ENCODE results near the gene LHFPL3.

The LHFPL3 gene

GRCh38 chr7:104926601-104927041, 598.2 kb downstream of the LHFPL3 start:
- Histone ChIP-seq H3K4me1 (ENCODE audit: control insufficient read depth, low read length) (peaks cover 20% of the 10 kb centered on the region), H3K27me3 (ENCODE audit: control insufficient read depth, low read length) (no peaks in the 10 kb centered on the region), H3K9me3 (ENCODE audit: control insufficient read depth, insufficient read depth, low read length) (no peaks in the 10 kb centered on the region), H3K36me3 (ENCODE audit: control insufficient read depth, low read length) (no peaks in the 10 kb centered on the region), H3K4me3 (ENCODE audit: low read length) (no peak overlapping the region), H3F3A (ENCODE audit: control insufficient read depth, insufficient read depth) (no peaks in the 10 kb centered on the region), H3K27ac (ENCODE audit: low read depth, low read length) (no peak overlapping the region), H3K79me2 (ENCODE audit: control insufficient read depth, low read length) (no peaks in the 10 kb centered on the region), H3K9me2 (replicated peaks; ENCODE audit: control insufficient read depth, low read length) (no peaks in the 10 kb centered on the region), H4K20me1 (ENCODE audit: control insufficient read depth, insufficient read depth, low read depth, low read length) (no peaks in the 10 kb centered on the region), H3K4me2 (ENCODE audit: low read length) (no peak overlapping the region)
- no peak for TF ChIP-seq CTCF (IDR thresholded peaks at IDR 0.05; ENCODE audit: low read depth, low read length, poor library complexity, severe bottlenecking)
- TF ChIP-seq EZH2phosphoT487 (IDR thresholded peaks at IDR 0.05; ENCODE audit: borderline replicate concordance, low read length), result no peak

GRCh38 chr7:104927055-104927454, 598.7 kb downstream of the LHFPL3 start:
- H3K4me2 ChIP-seq (ENCODE audit: low read length), result no peak overlapping the region
- no peak for TF ChIP-seq EZH2phosphoT487 (IDR thresholded peaks at IDR 0.05; ENCODE audit: borderline replicate concordance, low read length)
- TF ChIP-seq CTCF (IDR thresholded peaks at IDR 0.05; ENCODE audit: low read depth, low read length, poor library complexity, severe bottlenecking), result no peak

GRCh38 chr7:104928721-104929400, 600.5 kb downstream of the LHFPL3 start:
- Histone ChIP-seq H3K79me2 (ENCODE audit: control insufficient read depth, low read length) (no peaks in the 10 kb centered on the region), H3K27me3 (ENCODE audit: control insufficient read depth, low read length) (no peaks in the 10 kb centered on the region), H3K36me3 (ENCODE audit: control insufficient read depth, low read length) (no peaks in the 10 kb centered on the region), H3K9me3 (ENCODE audit: control insufficient read depth, insufficient read depth, low read length) (no peaks in the 10 kb centered on the region), H3K4me3 (ENCODE audit: low read length) (no peak overlapping the region), H4K20me1 (ENCODE audit: control insufficient read depth, insufficient read depth, low read depth, low read length) (no peaks in the 10 kb centered on the region), H3K4me2 (ENCODE audit: low read length) (no peak overlapping the region), H3K4me1 (ENCODE audit: control insufficient read depth, low read length) (peaks cover 31% of the 10 kb centered on the region), H3K27ac (ENCODE audit: low read depth, low read length) (no peak overlapping the region), H3K9me2 (replicated peaks; ENCODE audit: control insufficient read depth, low read length) (no peaks in the 10 kb centered on the region), H3F3A (ENCODE audit: control insufficient read depth, insufficient read depth) (peaks cover 4% of the 10 kb centered on the region)
- TF ChIP-seq EZH2phosphoT487 (IDR thresholded peaks at IDR 0.05; ENCODE audit: borderline replicate concordance, low read length) (no peak), CTCF (IDR thresholded peaks at IDR 0.05; ENCODE audit: low read depth, low read length, poor library complexity, severe bottlenecking) (no peak)

More at GRCh38 chr7:104927055-104927454, 598.7 kb downstream of the LHFPL3 start:
- no peaks in the 10 kb centered on the region for H3K27me3 ChIP-seq (ENCODE audit: control insufficient read depth, low read length)
- H3K9me3 ChIP-seq (ENCODE audit: control insufficient read depth, insufficient read depth, low read length), result no peaks in the 10 kb centered on the region
- H3K9me2 ChIP-seq (replicated peaks; ENCODE audit: control insufficient read depth, low read length), result no peaks in the 10 kb centered on the region
- no peaks in the 10 kb centered on the region for H3K36me3 ChIP-seq (ENCODE audit: control insufficient read depth, low read length)
- no peaks in the 10 kb centered on the region for H3K79me2 ChIP-seq (ENCODE audit: control insufficient read depth, low read length)
- H3K4me3 ChIP-seq (ENCODE audit: low read length), result no peak overlapping the region
- no peaks in the 10 kb centered on the region for H3F3A ChIP-seq (ENCODE audit: control insufficient read depth, insufficient read depth)
- H3K27ac ChIP-seq (ENCODE audit: low read depth, low read length), result no peak overlapping the region
- H4K20me1 ChIP-seq (ENCODE audit: control insufficient read depth, insufficient read depth, low read depth, low read length), result no peaks in the 10 kb centered on the region
- H3K4me1 ChIP-seq (ENCODE audit: control insufficient read depth, low read length), result peaks cover 23% of the 10 kb centered on the region
